NCI-H446 (cell line): ENCODE measurements around the gene SMAD3.
"Not testable (repeated sequence)": the region's sequence is repeated elsewhere in the genome, so short reads cannot be mapped to it uniquely, and the experiment has no call there.

Source experiments
- DNase-seq, 2 experiments: peaks; one replicate each; lab custom pipeline; 2025; lab: John Stamatoyannopoulos, UW

The SMAD3 gene

DNA sequence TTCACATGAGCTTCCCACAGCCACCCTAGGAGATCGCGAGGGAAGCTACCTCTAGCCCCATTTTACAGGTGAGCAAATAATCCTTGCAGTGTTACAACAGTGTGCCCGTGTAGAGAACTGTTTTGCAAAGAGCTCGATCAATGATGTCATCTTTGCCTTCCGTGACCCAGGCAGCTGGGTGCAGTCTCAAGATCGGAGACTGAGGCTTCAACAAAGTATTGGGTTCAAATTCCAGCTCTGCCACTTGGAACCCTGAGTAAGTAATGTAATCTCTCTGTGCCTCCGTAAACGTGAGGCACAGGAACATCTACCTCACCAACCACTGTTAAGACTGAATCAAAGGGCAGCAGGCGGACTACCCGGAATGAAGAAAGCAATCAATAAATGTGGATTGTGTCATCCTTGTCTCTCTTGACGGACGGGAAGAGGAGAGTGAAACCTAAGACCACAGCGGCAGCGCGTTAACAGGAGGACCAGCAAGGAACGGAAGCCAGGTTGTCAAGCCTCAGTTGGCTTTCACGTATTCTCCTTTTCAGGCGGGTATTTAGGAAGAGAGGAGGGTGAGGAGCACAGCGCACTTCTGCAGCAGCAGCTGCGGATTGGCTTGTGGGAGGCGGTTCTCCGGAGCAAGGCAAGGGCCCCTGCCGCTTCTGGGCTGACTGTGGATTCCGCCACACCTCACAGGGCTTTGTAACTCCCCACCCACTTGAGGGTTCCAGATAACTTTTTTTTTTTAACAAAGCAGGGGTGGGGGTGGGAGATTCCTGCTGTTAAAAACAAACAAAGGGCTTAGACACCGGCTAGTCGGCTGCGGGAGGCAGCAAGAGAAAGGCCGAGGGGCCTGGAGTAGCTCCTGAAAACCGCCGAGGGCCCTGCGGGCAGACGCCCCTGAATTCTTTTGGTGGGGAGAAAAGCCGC, 1.5 kb upstream of the SMAD3 start:
- no peak for DNase-seq

GRCh38 chr15:67064607-67065530, 533 bp upstream of the SMAD3 start:
- DNase-seq, result no peak

DNA sequence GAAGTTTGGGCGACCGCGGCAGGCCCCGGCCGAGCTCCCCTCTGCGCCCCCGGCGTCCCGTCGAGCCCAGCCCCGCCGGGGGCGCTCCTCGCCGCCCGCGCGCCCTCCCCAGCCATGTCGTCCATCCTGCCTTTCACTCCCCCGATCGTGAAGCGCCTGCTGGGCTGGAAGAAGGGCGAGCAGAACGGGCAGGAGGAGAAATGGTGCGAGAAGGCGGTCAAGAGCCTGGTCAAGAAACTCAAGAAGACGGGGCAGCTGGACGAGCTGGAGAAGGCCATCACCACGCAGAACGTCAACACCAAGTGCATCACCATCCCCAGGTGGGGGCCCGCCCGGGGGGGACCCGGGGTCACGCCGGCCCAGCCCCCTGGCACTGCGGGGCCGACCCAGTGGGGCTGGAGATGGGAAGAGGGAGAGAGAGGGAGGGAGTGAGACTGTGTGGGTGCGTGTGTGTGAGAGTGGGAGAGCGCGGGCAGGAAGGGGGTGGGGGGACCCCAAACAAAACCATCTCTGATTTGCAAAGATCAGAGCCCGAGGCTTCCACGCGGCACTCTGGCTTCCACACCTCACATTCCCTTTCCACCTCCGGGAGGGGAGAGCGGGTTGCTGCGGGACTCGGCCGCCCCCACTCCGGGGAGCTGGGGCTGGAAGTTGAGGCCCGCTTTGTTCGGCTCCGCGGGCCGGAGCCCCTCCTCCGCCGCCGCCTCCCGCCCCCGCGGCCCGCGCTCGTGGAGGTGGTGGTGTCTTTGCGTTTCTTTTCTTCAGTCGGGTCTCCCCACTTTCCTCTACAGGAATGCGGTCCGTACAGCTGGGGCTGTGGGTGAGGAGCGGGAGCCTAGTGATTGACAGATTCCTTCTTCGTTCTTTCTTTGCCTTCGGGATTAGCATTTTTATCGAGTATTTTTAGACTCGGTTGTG, 898 bp downstream of the SMAD3 start:
- DNase-seq, result no peak

DNA sequence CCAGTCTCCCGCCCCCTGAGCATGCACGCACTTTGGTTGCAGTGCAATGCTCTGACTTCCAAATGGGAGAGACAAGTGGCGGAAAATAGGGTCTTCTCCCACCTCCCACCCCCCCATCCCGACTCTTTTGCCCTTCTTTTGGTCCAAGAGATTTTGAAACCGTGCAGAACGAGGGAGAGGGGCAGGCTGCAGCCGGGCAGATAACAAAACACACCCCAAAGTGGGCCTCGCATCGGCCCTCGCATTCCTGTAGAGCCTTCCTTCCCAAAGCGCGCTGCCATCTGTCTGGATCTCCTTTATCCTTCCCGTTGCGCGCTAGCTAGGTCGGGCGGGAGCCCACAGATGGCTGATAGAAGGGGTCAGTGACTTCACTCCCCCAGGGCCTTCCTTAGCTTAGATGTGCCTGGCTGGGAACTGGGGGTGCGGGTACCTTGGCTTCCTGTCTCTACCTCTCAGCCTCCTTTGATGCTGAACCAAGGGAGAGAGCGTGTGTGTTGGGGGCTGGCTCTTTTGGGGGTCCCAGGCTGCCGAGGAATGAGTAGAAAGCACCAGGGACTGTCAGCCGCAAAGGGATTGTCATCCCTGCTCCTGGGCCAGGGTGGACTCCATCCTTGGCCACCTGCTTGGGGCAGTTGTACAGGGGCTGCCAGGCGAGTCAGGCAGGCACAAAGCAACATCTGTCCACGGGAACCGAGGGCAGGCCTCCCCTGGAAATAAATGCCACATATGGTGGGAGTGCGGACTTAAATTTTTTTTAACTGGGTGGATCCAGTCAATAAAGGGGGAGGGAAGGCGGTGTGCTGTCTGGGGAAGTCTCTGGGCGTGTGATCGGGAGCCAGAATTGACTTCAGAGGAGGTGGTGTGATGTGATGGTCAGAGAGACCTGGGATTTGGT, 1.8 kb downstream of the SMAD3 start:
- no peak for DNase-seq

DNA sequence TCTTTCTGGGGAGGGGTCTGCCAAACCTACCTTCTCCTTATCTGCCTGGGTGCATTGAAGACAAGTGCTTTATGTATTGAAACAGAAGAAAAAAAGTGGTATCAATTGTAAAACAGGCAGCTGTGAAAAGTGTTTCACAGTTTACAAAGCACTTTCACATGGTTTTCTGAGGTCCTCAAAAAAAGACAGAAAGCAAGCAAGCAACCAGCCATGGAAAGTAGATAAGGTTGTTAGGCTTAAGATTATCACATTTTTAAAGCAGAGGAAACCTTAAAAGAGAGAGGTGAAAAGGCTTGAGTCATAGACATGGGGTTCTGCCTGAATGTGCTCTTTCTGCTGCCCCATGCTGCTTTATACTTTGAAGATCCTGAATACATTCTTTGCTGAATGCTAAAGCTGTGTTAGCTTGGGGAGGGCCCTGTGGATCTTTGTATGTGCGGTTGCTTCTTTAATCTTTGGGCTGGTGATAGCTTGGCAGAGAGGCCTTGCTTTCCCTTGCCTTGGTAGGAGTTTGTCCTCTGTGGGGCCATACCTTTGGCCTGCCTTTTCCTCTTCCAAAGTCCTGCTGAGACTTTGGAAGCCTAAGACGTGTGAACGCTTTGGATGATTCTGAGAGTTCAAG, 2.6 kb downstream of the SMAD3 start:
- no peak for DNase-seq

DNA sequence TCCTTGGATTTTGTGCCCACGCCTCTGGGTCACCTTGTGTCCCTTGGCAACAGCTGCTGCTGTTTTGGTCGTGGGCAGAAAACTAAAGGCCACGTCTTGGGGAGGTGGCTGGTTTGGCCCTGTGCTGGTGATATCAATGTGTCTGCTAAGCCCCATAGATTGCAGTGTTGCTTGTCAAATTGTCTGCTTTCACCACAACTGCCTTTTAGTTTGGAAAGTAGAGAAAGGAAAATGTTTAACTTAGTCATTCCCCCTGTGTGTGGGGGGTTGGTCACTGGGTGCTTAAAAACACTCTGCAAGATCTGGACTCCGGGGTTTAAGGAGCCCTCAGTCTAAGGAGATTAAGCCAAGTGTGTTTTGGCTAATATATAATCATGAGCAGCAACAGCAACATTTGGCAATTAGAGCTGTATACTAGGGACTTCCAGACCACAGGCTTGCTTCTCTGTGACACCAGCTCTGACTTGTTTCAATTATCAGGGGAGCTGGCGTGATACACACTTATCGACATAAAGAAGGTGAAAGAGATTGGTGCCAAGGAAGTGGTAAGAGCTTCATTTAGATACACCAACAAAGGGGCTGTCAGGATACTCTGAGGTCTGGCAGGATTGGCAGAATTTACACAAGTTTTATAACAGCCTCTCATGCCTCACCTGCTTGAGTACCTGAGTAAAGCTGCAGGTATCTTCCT, 3.5 kb downstream of the SMAD3 start:
- DNase-seq, result no peak

DNA sequence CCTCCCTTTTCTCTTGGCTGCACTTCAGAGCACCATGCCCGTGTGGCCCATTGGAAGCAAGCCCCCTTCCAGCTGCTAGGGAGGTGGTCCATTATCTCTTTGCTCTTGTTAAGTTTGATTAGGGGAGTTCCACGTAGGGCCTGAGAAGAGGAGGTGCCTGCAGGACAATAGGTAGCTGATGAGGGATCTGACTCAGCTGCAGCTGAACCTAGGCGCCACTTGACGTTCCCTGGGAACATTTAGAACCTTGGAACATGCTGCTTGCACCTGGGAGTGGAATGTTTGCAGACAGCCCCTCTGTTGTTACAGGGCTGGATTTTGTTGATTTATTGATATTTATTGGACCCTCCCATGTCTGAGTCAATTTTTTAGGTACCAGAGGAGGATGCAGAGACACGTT, 4.7 kb downstream of the SMAD3 start:
- DNase-seq, result no peak

DNA sequence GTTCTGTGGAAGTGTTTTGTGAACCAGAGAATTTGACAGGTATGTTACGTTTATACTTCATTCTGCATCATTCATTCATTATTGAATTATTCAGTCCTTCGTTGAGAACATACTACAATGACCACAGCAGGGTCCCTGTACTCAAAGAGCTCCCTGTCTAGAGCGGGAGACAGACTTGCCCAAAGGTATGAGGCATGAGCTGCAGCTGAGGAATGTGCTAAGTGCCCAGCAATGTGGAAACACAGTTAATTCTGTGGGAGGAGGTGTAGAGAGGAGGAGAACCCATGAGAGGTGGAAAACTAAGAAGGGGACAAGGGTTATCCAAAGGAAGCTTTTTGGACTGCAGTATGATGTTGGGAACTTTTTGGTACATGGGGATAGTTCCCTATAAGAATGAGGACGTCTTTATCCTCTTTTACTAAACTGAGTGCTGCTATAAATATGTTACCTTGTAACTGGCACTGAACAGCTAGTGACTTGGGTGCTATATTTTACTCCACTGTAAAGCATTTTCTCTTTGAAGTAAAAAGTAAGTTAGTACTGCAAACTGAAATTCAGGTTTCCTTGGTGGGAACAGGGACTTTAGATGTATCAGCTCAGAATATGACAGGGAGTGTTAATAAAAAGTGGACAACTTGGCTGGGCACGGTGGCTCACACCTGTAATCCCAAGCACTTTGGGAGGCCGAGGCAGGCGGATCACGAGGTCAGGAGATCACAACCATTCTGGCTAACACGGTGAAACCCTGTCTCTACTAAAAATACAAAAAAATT, 5.7 kb downstream of the SMAD3 start:
- DNase-seq, result no peak

- DNase-seq, result no peak
Measured at GRCh38 chr15:67072442-67072841, 7.0 kb downstream of the SMAD3 start.

- DNase-seq, result no peak
Measured at GRCh38 chr15:67072958-67073357, 7.6 kb downstream of the SMAD3 start.

DNA sequence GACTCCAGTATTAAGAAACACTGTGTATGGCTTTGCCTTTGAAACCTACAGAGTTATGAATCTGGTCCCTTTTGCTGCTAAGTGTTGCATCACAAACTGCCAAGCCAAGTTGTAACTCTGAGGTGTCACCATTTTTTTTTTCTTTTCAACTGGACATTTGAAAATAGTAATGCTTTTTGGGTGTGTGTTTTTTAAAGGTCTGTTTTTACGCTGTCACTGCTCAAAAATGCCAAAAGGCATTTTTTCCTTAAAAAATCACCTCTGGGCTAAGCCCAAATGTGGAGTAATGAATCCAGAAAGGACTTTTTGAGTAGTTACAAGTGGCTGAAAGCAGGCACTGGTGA, 9.5 kb downstream of the SMAD3 start:
- no peak for DNase-seq

- DNase-seq, result not testable (repeated sequence)
Measured at GRCh38 chr15:67075555-67076135, 10.2 kb downstream of the SMAD3 start.

GRCh38 chr15:67076147-67076843, 10.9 kb downstream of the SMAD3 start:
- DNase-seq, result no peak

DNA sequence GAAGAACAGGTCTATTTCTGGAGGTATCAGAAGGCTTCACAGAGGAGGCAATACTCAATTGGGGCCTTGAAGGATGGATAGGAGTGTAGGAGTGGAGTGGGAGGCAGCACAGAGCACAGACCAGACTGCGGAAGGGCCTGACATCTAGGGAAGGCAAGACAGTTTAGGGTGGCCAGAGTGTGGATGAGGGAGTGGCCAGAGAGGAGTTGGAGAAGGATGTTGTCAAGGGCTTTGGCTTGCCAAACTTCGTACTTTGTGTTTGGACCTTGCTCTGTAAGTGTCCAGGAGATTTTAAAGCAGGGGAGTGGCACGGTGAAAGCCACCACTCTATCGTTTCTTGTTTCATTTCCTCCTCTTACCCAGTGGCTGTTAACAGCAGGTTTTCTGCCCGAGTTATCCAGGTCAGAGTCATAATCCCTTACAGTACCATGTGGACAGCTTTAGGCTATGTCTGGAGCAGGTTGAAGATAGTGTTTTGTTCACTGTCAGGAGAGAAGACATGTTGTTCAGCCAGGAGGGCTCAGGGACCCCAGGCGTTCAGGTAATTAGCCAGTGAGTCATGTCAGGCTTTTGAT, 12.3 kb downstream of the SMAD3 start:
- no peak for DNase-seq

- no peak for DNase-seq
Measured at GRCh38 chr15:67079361-67079760, 14.0 kb downstream of the SMAD3 start.

DNA sequence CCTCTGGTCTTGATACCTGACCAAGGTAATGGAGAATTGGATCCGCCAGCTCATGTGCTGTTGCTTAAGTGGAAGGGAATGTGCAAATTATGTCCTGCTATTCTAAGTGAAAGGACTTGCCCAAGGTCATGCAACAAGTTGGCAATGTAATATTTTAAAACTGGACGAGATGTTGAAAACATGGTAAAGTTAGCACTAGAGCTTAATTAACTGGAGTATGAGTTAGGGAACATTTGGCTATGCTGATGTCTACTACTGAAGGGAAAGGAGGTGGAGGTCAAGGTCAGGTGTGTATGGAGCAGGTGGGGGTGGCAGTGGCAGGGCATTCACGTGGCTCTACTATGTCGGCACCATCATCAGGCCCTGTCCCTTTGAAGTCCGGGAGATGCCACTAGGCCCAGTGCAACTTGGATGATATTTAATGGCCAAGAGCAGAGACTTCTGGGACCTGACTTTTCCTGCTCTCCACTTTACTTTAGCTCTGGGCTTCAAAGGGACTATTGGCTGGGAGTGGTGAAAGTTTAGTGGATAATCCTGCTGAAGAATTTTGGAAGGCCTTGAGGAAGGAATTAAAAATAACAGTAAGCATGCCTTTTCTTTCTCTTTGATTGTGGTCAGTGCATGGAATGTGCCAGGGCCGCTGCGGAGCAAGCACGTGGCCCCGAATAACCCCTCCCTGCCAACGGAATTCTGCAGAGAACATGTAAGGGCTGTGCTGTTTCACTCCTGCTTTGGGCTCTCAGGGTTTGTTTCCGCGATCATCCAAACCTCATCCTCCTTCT, 14.9 kb downstream of the SMAD3 start:
- DNase-seq, result no peak

DNA sequence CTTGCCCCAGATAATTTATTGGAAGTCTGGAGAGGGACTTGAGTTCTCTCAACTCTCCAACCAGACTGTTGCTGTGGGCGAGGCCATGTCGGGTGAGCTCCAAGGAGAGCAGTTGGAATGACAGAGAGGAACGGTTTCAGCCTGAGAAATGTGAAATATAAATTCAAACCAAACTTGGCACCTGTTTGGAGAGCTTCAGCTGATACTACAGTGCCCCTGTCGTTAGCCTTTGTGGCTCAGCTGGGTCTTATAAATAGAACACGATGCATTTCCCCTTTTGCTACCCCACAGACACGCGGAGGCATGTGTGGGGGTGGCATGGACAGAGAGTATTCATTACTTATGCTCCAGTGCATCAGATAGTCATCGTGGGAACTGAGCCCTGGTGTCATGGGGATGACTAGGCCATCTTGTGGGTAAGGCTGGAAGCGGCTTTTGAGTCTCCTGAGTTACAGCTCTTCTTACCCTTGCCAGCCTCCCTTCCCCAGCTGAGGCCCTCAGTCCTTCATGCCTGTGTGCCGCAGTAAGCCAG, 15.6 kb downstream of the SMAD3 start:
- no peak for DNase-seq
